HG02943 (cell line): ENCODE data around the gene EYA2.
"Not testable (repeated sequence)": the region's sequence is repeated elsewhere in the genome, so short reads cannot be mapped to it uniquely, and the experiment has no call there.

Experiments
- ATAC-seq: cut with Tn5 transposase; IDR thresholded peaks from one replicate; pipeline ENCODE4 v1.9.1; 2021; ENCODE audit warnings: mild to moderate bottlenecking, low read depth, moderate library complexity; ENCODE audit not compliant: unreplicated experiment

Gene EYA2

DNA sequence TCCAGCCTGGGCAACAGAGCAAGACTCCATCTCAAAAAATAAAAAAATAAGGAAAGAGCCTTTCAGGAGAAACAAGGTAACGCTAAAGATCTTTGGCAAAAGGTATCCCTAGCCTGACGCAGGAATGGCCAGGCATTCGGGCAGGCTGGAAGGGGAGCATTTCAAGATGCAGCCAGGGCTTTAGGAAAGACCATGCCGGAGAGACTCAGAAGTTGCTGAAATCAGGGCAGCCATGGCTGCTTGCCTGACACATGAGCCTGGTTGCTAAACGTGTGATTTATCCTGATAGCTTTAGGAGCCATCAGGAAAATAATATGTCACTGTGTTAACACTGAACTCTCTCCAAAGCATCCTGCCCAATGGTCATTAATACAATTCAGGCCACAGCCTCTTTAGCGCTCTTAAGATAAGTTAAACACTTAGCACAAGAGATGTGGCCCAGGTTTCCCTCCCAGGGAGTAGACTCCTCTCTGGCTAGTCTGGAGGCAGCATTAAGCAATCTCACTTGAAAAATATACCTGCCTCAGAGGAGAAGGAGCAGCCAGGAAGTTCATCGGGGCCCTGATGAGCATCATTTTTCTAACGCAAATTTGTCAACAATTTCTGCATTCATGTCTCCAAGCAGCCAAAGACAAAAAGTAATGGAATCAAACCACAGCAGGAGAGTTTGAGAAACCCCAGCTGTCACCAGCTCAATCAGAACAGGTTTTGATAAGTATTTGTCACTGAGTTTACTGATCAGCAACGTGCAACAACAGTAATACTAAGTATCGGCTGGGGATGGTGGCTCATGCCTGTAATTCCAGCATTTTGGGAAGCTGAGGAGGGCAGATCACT, 261.9 kb downstream of the EYA2 start:
- no peak for ATAC-seq

GRCh38 chr20:47159166-47159565, 264.5 kb downstream of the EYA2 start:
- ATAC-seq, result no peak

DNA sequence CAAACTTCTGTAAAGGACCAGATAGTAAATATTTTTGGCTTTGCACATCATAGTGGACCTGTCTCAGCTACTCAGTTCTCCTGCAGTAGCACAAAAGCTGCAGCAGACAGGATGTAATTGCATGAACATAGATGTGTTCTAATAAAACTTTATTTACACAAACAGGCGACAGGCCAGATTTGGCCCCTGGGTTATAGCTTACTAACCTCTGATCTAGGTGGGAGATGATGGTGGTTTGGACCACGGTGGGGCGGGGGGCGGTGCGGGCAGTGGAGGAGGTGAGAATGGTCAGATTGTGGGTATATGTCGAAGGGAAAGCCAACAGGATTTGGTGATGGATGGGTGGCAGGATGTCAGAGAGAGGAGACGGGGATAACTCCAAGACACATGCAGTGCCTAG, 265.6 kb downstream of the EYA2 start:
- ATAC-seq, result no peak

GRCh38 chr20:47160992-47161391, 266.3 kb downstream of the EYA2 start:
- ATAC-seq, result no peak

DNA sequence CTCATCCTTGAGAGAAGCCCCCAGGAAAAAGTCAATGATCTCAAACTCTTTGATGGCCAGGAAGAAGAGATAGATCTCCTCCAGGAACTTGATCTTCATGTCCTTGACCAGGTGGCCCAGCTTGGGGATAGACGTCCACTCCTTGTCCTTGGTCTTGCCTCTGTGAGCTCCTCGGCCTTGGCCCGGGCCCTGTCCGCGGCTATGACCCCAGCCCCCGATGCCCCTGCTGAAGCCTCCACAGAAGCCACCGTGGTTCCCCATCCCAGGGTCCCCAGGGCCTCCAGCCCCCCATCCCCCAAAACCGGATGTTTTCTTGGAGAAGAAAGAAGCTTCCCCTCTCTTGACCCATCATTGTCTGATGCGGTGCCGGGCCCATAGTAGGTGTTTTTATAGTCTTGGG, 266.8 kb downstream of the EYA2 start:
- no peak for ATAC-seq

GRCh38 chr20:47164140-47164539, 269.5 kb downstream of the EYA2 start:
- no peak for ATAC-seq

DNA sequence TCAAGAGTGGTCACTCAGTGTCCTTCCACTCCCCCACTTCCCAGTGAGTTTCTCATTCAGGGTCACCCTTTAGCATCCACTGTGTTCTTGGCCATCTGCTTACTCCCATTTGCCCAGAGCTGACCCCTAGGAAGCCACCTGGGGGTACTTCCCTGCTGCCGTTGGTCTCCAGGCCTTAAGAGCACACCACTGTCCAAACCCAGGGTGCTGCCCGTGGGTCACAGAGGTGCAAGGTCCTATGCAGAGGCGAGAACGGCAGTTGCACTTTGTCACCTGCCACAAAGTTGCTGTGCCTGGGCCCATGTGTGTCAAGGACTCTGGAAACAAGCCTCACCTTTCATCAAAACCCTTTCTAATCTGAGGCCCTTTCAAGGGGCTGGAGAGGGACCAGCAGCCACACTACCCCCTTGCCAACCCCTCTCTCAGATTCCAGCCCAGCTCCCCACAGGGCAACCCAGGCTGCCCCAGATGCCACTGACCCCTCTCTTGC, 270.8 kb downstream of the EYA2 start:
- ATAC-seq, result no peak

GRCh38 chr20:47167846-47168245, 273.2 kb downstream of the EYA2 start:
- no peak for ATAC-seq

- ATAC-seq, result no peak
These were observed 277.9 kb downstream of the EYA2 start for GRCh38 chr20:47172579-47172978.

- no peak for ATAC-seq
These were observed 279.1 kb downstream of the EYA2 start for GRCh38 chr20:47173596-47174216.

DNA sequence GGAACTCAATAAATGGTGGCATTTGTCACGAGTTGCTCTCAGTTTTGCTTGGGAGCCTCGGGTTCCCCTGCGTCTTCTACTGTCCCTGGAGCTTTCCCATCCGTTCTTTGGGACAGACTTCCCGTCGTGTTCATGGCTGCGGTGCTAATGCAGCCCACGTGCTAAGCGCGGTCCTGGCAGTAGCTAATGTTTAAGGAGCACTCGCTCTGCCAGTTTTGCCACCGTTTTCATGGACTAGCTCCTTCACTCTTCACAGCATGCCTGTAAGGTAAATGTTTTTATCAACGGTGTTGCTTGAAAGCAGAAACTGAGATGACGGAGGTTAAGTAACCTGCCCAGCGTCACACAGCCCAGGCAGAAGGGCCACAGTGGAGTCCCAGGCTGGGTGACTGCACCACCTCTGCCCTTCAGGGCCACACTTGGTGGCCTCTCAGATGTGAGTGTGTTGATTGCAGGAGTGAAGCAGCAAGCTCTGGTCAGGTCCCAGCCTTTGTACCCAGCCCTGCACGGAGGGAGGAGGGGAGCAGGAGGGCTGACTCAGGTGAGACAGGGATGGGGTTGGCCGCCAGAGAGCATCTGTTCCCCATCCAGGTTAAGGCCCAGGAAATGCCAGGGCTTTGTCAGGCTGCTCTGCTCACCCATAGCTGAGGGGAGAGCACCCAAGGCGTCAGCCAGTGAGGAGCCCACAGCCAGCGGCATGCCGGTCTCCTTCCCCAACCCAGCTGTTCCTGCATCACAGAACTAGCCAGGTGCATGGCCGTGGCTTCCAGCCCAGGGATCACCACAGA, 280.0 kb downstream of the EYA2 start:
- ATAC-seq, result no peak

GRCh38 chr20:47175493-47175892, 280.9 kb downstream of the EYA2 start:
- no peak for ATAC-seq

DNA sequence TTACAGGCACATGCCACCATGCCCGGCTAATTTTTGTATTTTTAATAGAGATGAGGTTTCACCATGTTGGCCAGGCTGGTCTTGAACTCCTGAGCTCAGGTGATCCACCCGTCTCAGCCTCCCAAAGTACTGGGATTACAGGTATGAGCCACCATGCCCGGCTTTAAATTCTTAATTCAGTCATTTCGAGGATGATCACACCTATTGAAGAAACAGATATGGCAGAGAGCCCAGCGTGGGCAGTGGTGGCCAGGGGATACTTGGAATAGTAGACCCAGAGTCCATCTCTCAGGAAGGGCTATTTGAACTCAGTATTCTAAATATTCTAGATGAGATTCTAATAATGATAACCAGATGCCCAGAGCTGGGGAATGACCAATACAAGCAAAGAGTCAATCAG, 281.6 kb downstream of the EYA2 start:
- ATAC-seq, result not testable (repeated sequence)

GRCh38 chr20:47178277-47178676, 283.6 kb downstream of the EYA2 start:
- ATAC-seq, result no peak

- ATAC-seq, result no peak
These were observed 284.2 kb downstream of the EYA2 start for GRCh38 chr20:47178851-47179250.

DNA sequence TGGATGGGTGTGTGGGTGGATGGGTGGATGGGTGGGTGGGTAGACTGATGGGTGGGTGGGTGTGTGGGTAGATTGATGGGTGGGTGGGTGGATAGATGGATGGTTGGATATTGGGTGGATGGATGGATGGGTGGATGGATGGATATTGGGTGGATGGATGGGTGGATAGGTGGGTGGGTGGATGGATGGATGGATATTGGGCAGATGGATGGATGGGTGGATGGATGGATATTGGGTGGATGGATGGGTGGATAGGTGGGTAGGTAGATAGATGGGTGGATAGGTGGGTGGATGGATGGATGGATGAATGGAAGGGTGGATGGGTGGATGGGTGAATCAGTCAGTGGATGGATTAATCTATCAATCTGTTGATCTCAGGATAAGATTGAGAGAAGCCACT, 284.6 kb downstream of the EYA2 start:
- ATAC-seq, result no peak

DNA sequence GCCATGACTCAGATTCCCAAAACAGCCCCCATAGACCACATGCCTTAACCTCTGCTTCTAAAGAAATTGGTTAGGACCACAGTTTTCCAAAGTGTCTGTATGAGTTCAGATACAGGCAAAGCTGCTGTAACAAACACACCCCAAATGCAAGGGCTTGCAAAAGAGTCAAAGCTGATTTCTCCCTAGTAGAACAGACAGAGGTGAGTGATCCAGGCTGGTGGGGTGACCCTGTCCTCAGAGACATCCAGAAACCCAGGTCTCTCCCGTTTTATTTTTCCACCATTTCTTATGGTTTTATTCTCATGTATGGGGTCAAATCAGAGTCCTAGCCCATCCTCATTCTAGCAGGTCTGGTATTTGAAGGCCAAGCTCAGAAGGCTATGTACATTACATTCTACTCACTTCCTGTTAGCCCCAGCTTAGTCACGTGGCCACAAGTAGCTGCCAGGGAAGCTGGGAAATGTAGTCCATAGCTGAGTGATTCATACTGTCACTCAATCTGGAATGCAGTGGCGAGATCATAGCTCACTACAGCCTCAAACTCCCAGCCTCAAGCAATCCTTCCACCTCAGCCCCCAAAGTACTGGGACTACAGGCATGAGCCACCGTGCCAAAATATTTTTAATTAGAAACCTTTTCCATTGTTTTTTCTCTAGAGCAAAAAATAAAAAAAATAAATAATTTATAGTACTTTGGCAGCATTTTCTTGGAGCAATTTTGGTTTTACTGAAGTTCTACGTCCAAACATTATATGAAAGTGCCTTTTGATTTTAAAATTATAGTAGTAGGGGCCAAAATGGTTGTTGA, 286.6 kb downstream of the EYA2 start:
- no peak for ATAC-seq

GRCh38 chr20:47183367-47183766, 288.7 kb downstream of the EYA2 start:
- no peak for ATAC-seq

DNA sequence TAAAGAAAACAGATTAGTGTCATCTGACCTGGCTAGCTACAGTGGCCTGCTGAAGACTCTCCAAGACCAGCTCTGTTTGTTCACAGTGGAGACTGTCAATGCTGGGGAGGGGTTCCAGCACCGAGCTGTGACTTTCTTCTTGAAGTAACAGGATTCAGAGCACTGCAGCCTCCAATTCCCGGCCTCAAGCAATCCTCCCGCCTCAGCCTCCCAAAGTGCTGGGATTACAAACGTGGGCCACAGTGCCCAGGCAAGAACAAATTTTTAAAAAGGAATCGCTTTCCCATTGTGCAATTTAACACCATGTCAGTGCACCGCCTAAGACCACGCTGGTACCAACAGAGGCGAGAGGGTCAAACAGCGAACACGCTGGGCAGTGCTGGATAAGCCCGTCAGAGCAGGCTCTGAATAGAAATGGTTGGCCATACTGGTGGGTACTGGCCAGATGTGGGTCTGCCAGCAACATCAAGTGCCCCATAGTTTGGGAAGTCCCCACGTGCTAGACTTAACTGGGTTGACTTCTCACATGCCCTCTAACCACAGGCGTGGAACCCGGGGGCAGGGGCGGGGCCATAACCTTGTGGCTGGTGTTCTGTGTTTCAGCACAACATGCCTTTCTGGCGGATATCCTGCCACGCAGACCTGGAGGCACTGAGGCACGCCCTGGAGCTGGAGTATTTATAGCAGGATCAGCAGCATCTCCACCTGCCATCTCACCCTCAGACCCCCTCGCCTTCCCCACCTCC, 293.0 kb downstream of the EYA2 start:
- no peak for ATAC-seq

DNA sequence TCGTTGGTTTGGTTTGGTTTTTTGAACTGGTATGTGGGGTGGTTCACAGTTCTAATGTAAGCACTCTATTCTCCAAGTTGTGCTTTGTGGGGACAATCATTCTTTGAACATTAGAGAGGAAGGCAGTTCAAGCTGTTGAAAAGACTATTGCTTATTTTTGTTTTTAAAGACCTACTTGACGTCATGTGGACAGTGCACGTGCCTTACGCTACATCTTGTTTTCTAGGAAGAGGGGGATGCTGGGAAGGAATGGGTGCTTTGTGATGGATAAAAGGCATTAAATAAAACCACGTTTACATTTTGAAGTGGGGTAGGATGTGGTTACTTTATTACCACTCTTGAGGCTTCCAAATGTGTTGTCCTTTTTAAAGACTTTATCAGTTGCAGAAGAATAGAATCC, 293.9 kb downstream of the EYA2 start:
- no peak for ATAC-seq
